Adrenal gland (tissue), 12 donors: ENCODE measurements around the gene ACTG1. TPM values are rescaled to one million over a fixed set of nuclear protein-coding genes. Genes with fewer than 3 reads are reported as not detected.

Experiments used
- DNase-seq, 7 donors: peaks; one replicate each; pipeline ENCODE4 v3.0.0-alpha.2; 2019 to 2020
- H3K27ac ChIP-seq, 5 donors: fragments of 200-600 bp; sonication (generic) in 4 of 5; 1 replicate in 3 of 5; 2 replicates in 2 of 5; pipeline versions ENCODE4 v1.5.1 to v1.8.0; 2016 to 2020; ENCODE audit warnings: mild to moderate bottlenecking in 1 of 5
- H3K27me3 ChIP-seq: fragments of 200-600 bp; 2 replicates; pipeline ENCODE4 v1.8.0; 2021
- H3K36me3 ChIP-seq, 2 donors: fragments of 200-600 bp; replicated peaks in 1 of 2; 1 replicate in 1 of 2; 2 replicates in 1 of 2; pipeline versions ENCODE4 v1.5.1 to v1.8.0; 2018 to 2022
- H3K4me1 ChIP-seq, 2 donors: fragments of 200-600 bp; replicated peaks in 1 of 2; 1 replicate in 1 of 2; 2 replicates in 1 of 2; pipeline versions ENCODE4 v1.5.1 to v1.8.0; 2018 to 2021
- H3K4me3 ChIP-seq, 4 donors: fragments of 200-600 bp; sonication (generic) in 3 of 4; one replicate each; pipeline ENCODE4 v1.5.1; 2016 to 2018
- H3K9me3 ChIP-seq, 3 donors: fragments of 200-600 bp; sonication (generic) in 1 of 3; replicated peaks in 1 of 3; 1 replicate in 2 of 3; 2 replicates in 1 of 3; pipeline versions ENCODE4 v1.5.1 to v1.8.0; 2016 to 2021
- CTCF ChIP-seq, 6 experiments: fragments of 450-650 bp in 4 of 6; fragments of 200-600 bp in 2 of 6; sonication (generic) in 1 of 6; IDR thresholded peaks; 1 replicate in 5 of 6; 2 replicates in 1 of 6; pipeline versions ENCODE4 v1.5.1 to v1.8.0; 2016 to 2021; ENCODE audit warnings: antibody characterized with exemption in 6 of 6, mild to moderate bottlenecking in 2 of 6, moderate library complexity in 1 of 6
- POLR2A ChIP-seq, 2 donors: fragments of 450-650 bp; IDR thresholded peaks; one replicate each; pipeline ENCODE4 v1.6.1; 2017; ENCODE audit warnings: antibody characterized with exemption in 2 of 2, mild to moderate bottlenecking in 2 of 2, moderate library complexity in 1 of 2
- WGBS, 4 donors: extraction: QIAGEN DNeasy Blood & Tissue Kit in 2 of 4; methylation state at CpG; one replicate each; pipeline versions ENCODE4 v1.1.5 to v1.1.7; 2013 to 2017; 5-methylcytosine and 5-hydroxymethylcytosine counted together
- intact Hi-C, 2 donors: fragments of 100-400 bp; cut with DNase I; formaldehyde crosslinking; loops; one replicate each; pipeline versions ENCODE4 v1.14.1 to v1.15.0; 2022 to 2023
- polyA plus RNA-seq, 3 donors: library from polyadenylated mRNA; stranded (reverse); fragments of 200-250 nt in 2 of 3; fragments of 350-450 nt in 1 of 3; fragmentation: Illumina TruSeq in 1 of 3; extraction: RNeasy Lipid Tissue Mini Kit (QIAGEN cat#74804) in 1 of 3; gene quantifications; one replicate each; pipeline ENCODE4 v1.2.3, GENCODE V29; 2013 to 2014
- total RNA-seq, 9 donors: library from RNA; depleted of rRNA in 4 of 9; stranded (reverse); fragments of >200 nt in 4 of 9; fragments of 120-200 nt in 1 of 9; fragmentation: NEBNext Ultra II Directional in 1 of 9; extraction: Animal tissue kit (Norgen Biotek cat#: 25700) in 1 of 9; gene quantifications; one replicate each; pipeline versions ENCODE4 v1.1.0 to v1.2.4, GENCODE V29; 2013 to 2023
- donor health status: healthy with polysubstance abuse.
- donor health status: Bipolar disorder and iron deficiency.
- donor health status: DM: yes; HTN: yes; CAD: no.
- donor health status: DM: no; HTN: no; CAD: no.
- donor health status: DM: no; HTN: no; CAD: no.
- donor health status: DM: yes; HTN: yes; CAD: no.

ACTG1 gene
- total and polyA plus RNA-seq, 12 donors = 828 to 6,446 (median 2,144) TPM

- DNase-seq = peak in 5 of 7 donors; percentile 42 to 72 (median 59)
- Histone ChIP-seq H3K4me1 (peaks cover 27 to 35% of the 10 kb centered on the region in 2 donors), H3K27me3 (no peaks in the 10 kb centered on the region), H3K36me3 (peaks cover 0 to 17% of the 10 kb centered on the region in 2 donors), H3K27ac (peak overlapping the region in 3 of 5 donors; percentile 70 to 94 (median 82)), H3K9me3 (no peaks in the 10 kb centered on the region), H3K4me3 (peak overlapping the region; percentile 12 to 97 (median 76))
- WGBS, 4 donors = 2 to 8% (median 4%) methylated on average over 15 to 69 of the region's 69 CpGs
- intact Hi-C loops = no loop called here
- TF ChIP-seq POLR2A (IDR thresholded peaks at IDR 0.05) (no peak), CTCF (IDR thresholded peaks at IDR 0.05) (no peak)
Observed at GRCh38 chr17:81551458-81552243, 39.1 kb upstream of the ACTG1 start.

GRCh38 chr17:81550830-81551457, 38.3 kb upstream of the ACTG1 start:
- no peaks in the 10 kb centered on the region for H3K9me3 ChIP-seq
- peaks cover 0 to 24% of the 10 kb centered on the region in 2 donors for H3K36me3 ChIP-seq
- TF ChIP-seq POLR2A (IDR thresholded peaks at IDR 0.05) (no peak), CTCF (IDR thresholded peaks at IDR 0.05) (no peak)
- H3K4me3 ChIP-seq = peak overlapping the region in 1 of 4 donors; percentile 97
- WGBS, 4 donors = 80 to 82% (median 82%) methylated on average over 20 to 27 of the region's 27 CpGs
- peaks cover 20 to 28% of the 10 kb centered on the region in 2 donors for H3K4me1 ChIP-seq
- no peaks in the 10 kb centered on the region for H3K27me3 ChIP-seq
- H3K27ac ChIP-seq = no peak overlapping the region
- intact Hi-C loops = no loop called here
- no peak for DNase-seq

GRCh38 chr17:81550285-81550684, 37.7 kb upstream of the ACTG1 start:
- H3K27ac ChIP-seq = no peak overlapping the region
- H3K9me3 ChIP-seq = no peaks in the 10 kb centered on the region
- WGBS, 4 donors = 80 to 94% (median 87%) methylated on average over 1 to 15 of the region's 15 CpGs
- no peak for DNase-seq
- peaks cover 0 to 30% of the 10 kb centered on the region in 2 donors for H3K36me3 ChIP-seq
- peaks cover 16 to 24% of the 10 kb centered on the region in 2 donors for H3K4me1 ChIP-seq
- intact Hi-C loops = no loop called here
- H3K27me3 ChIP-seq = no peaks in the 10 kb centered on the region
- TF ChIP-seq CTCF (IDR thresholded peaks at IDR 0.05) (no peak), POLR2A (IDR thresholded peaks at IDR 0.05) (no peak)
- H3K4me3 ChIP-seq = no peak overlapping the region

- Histone ChIP-seq H3K9me3 (no peaks in the 10 kb centered on the region), H3K27me3 (no peaks in the 10 kb centered on the region), H3K4me1 (peaks cover 16 to 24% of the 10 kb centered on the region in 2 donors), H3K27ac (no peak overlapping the region), H3K4me3 (no peak overlapping the region), H3K36me3 (peaks cover 0 to 34% of the 10 kb centered on the region in 2 donors)
- intact Hi-C loops = no loop called here
- TF ChIP-seq CTCF (IDR thresholded peaks at IDR 0.05) = no peak
- TF ChIP-seq POLR2A (IDR thresholded peaks at IDR 0.05) = no peak
- no peak for DNase-seq
- 91 to 97% (median 94%) methylated on average over 7 to 8 of the region's 8 CpGs for WGBS, 4 donors
Observed at GRCh38 chr17:81549826-81550225, 37.2 kb upstream of the ACTG1 start.
